ENCODE data around the gene STAMBPL1.
"Not testable (repeated sequence)": the region's sequence is repeated elsewhere in the genome, so short reads cannot be mapped to it uniquely, and the experiment has no call there.

STAMBPL1 gene

DNA sequence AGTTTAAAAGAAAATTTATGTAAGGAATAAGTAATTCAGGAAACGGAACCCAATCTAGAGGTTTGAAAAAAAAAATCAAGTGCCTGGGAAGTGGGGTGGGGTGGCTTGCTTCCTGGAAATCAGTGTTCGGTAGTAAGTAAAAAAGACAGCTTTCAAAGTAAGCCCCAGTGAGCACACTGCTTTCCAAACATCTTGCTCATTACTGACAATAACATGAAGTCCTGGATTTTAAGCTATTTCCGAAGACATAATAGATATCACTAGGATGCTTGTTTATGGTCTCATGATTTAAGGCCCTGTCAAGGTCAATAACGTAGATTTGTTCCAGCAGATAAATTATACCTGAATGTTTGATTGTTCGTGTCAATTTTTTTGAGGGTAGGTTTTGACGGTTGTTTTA, 1.3 kb downstream of the STAMBPL1 start:
- H3K9me3 ChIP-seq (ENCODE audit: control insufficient read depth in 2 of 2, low read length in 2 of 2) = no peaks in the 10 kb centered on the region
- peak overlapping the region; percentile 61 for H3K27ac ChIP-seq (ENCODE audit: low read length)
- H3K4me3 ChIP-seq (ENCODE audit: low read length in 2 of 2) = peak overlapping the region; percentile 79 to 85
- H3K9ac ChIP-seq (ENCODE audit: low read length in 2 of 2) = peak overlapping the region; percentile 66 to 75
- no peaks in the 10 kb centered on the region for H3K36me3 ChIP-seq (ENCODE audit: control insufficient read depth in 2 of 2, insufficient read depth in 2 of 2, low read length in 2 of 2)
- H3K4me1 ChIP-seq (ENCODE audit: control insufficient read depth, insufficient read depth, low read length) = peaks cover 5% of the 10 kb centered on the region
- H3K27me3 ChIP-seq (ENCODE audit: control insufficient read depth in 1 of 2, insufficient read depth in 2 of 2, low read length in 2 of 2) = no peaks in the 10 kb centered on the region

DNA sequence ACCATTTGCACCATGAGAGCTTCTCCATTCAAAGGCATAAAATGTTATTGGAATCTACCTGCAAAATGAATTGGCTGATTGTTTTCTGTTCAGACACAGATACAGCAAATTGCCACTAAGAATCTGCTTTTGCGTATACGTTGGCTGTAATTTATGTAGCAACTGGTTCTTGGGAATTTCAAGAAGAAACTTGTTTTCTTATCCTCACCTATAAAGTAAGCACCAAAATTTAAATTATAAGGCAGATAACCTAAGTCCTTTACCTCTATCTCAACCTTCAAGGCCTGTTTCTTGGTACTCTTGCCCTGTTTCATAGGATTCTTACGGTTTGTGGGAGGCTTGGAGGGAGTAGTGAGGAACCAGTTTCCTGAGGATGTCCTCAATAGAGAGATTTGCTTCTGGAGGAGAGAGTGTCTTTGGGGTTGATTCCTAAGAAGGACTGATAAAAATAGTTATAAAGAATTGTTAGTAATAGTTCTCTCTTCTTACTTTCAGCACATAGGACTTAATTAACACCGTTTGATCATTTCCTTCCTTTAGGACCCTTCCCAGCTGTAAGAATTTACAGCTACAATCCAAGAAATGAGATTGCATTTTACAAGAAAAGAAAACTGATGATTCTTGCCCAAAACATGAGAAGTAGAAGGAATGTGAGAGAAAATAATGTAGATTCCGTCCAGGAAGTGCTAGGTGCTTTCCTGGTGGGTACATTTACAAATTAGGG, 2.0 kb downstream of the STAMBPL1 start:
- H3K36me3 ChIP-seq (ENCODE audit: control insufficient read depth in 2 of 2, insufficient read depth in 2 of 2, low read length in 2 of 2) = no peaks in the 10 kb centered on the region
- peaks cover 5% of the 10 kb centered on the region for H3K4me1 ChIP-seq (ENCODE audit: control insufficient read depth, insufficient read depth, low read length)
- H3K27ac ChIP-seq (ENCODE audit: low read length) = no peak overlapping the region
- H3K4me3 ChIP-seq (ENCODE audit: low read length in 2 of 2) = no peak overlapping the region
- no peaks in the 10 kb centered on the region for H3K9me3 ChIP-seq (ENCODE audit: control insufficient read depth in 2 of 2, low read length in 2 of 2)
- H3K9ac ChIP-seq (ENCODE audit: low read length in 2 of 2) = no peak overlapping the region
- no peaks in the 10 kb centered on the region for H3K27me3 ChIP-seq (ENCODE audit: control insufficient read depth in 1 of 2, insufficient read depth in 2 of 2, low read length in 2 of 2)

DNA sequence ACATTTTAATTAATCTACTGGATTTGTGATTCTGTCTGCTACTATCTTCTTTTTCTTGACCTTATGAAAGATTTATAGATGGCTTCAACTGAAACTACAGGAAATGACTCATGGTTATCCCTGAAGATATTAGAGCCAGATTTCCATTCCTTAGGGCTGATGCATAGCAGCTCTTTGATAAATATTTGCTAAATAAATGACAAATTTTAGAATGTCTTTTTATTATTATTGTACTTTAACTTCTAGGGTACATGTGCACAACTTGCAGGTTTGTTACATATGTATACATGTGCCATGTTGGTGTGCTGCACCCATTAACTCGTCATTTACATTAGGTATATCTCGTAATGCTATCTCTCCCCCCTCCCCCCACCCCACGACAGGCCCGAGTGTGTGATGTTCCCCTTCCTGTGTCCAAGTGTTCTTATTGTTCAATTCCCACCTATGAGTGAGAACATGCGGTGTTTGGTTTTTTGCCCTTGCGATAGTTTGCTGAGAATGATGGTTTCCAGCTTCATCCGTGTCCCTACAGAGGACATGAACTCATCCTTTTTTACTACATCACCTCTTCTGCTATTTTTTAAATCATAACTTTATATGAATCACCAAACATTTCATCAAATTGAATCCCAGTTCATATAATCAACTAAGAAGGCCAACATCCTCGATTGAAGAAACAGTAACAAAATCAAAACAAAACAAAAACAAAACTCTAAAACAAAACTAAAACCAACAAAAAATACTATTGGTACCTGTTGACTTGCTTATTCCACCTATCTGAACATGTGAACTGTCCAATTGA, 2.8 kb downstream of the STAMBPL1 start:
- not testable (repeated sequence) for H3K27me3 ChIP-seq (ENCODE audit: control insufficient read depth in 1 of 2, insufficient read depth in 2 of 2, low read length in 2 of 2); H3K36me3 ChIP-seq (ENCODE audit: control insufficient read depth in 2 of 2, insufficient read depth in 2 of 2, low read length in 2 of 2); H3K4me1 ChIP-seq (ENCODE audit: control insufficient read depth, insufficient read depth, low read length); H3K9me3 ChIP-seq (ENCODE audit: control insufficient read depth in 2 of 2, low read length in 2 of 2); H3K27ac ChIP-seq (ENCODE audit: low read length); H3K9ac ChIP-seq (ENCODE audit: low read length in 2 of 2); H3K4me3 ChIP-seq (ENCODE audit: low read length in 2 of 2)

DNA sequence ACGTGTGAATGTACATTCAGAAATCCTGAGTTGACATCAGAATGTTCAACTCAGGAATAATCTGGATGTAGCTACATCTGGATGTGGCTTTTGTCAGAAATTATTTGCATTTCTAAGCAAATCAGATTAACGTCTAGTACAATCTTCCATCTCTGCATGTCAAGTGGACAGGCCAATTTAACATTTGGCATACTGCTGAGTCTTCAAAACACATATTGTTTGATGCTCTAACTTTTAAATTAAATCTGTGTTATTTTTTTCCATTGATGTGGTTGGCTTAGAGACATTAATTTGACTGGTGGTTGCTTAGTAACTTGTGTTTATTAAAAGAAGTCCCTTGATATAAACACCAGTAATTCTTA, 3.4 kb downstream of the STAMBPL1 start:
- H3K4me3 ChIP-seq (ENCODE audit: low read length in 2 of 2) = no peak overlapping the region
- H3K9ac ChIP-seq (ENCODE audit: low read length in 2 of 2) = no peak overlapping the region
- no peaks in the 10 kb centered on the region for H3K9me3 ChIP-seq (ENCODE audit: control insufficient read depth in 2 of 2, low read length in 2 of 2)
- H3K36me3 ChIP-seq (ENCODE audit: control insufficient read depth in 2 of 2, insufficient read depth in 2 of 2, low read length in 2 of 2) = no peaks in the 10 kb centered on the region
- no peak overlapping the region for H3K27ac ChIP-seq (ENCODE audit: low read length)
- H3K4me1 ChIP-seq (ENCODE audit: control insufficient read depth, insufficient read depth, low read length) = peaks cover 5% of the 10 kb centered on the region
- no peaks in the 10 kb centered on the region for H3K27me3 ChIP-seq (ENCODE audit: control insufficient read depth in 1 of 2, insufficient read depth in 2 of 2, low read length in 2 of 2)

DNA sequence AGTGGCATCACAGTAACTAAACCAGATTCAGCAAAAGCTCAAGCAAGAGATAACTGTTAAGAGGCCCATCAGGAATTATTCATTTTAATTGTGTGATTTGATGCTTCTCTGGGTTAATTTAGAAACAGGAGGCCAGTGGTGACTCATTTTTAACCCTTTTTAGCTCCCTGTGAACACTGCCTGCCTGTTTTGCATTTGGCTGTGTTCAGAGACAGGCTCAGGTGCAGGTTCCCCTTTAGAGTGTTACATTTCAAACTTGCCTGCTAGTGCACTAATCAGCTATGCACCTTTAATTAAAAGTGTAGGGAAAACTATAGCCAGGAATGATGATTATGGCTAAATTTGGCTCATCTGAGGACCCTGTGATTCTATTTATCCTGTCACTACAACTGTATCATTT, 6.5 kb downstream of the STAMBPL1 start:
- Histone ChIP-seq H3K4me1 (ENCODE audit: control insufficient read depth, insufficient read depth, low read length) (no peaks in the 10 kb centered on the region), H3K4me3 (ENCODE audit: low read length in 2 of 2) (no peak overlapping the region), H3K36me3 (ENCODE audit: control insufficient read depth in 2 of 2, insufficient read depth in 2 of 2, low read length in 2 of 2) (no peaks in the 10 kb centered on the region), H3K27ac (ENCODE audit: low read length) (no peak overlapping the region), H3K9me3 (ENCODE audit: control insufficient read depth in 2 of 2, low read length in 2 of 2) (no peaks in the 10 kb centered on the region), H3K9ac (ENCODE audit: low read length in 2 of 2) (no peak overlapping the region), H3K27me3 (ENCODE audit: control insufficient read depth in 1 of 2, insufficient read depth in 2 of 2, low read length in 2 of 2) (no peaks in the 10 kb centered on the region)

DNA sequence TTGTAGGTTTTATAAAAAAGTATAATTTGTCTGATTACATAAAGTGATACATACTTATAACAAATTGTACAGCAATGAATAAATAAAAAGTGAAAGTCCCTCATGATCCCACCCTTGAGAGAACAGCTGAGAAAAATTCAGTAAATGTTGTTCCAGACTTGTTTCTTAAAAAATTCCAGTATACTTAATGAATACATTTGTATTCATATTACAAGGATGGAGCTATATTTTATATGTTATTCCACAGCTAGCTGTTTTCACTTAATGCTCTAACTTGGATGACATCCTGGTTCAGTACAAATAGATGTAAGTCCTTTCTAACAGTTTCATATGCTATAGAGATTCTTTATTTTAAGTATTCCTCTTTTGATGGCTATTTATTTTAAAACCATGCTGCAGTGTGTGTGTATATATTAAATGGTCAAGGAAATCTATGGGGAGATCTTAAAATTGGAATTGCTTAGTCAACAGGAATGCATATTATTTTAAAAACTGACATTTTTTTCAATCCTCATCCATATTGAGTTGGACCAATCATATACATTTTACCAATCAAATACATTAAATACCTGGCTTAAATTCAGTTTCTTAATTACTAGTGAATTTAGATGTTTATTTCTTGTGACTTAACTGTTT, 8.9 kb downstream of the STAMBPL1 start:
- Histone ChIP-seq H3K27me3 (ENCODE audit: control insufficient read depth in 1 of 2, insufficient read depth in 2 of 2, low read length in 2 of 2) (no peaks in the 10 kb centered on the region), H3K27ac (ENCODE audit: low read length) (no peak overlapping the region), H3K9ac (ENCODE audit: low read length in 2 of 2) (no peak overlapping the region), H3K4me3 (ENCODE audit: low read length in 2 of 2) (no peak overlapping the region), H3K4me1 (ENCODE audit: control insufficient read depth, insufficient read depth, low read length) (no peaks in the 10 kb centered on the region), H3K9me3 (ENCODE audit: control insufficient read depth in 2 of 2, low read length in 2 of 2) (no peaks in the 10 kb centered on the region), H3K36me3 (ENCODE audit: control insufficient read depth in 2 of 2, insufficient read depth in 2 of 2, low read length in 2 of 2) (no peaks in the 10 kb centered on the region)

DNA sequence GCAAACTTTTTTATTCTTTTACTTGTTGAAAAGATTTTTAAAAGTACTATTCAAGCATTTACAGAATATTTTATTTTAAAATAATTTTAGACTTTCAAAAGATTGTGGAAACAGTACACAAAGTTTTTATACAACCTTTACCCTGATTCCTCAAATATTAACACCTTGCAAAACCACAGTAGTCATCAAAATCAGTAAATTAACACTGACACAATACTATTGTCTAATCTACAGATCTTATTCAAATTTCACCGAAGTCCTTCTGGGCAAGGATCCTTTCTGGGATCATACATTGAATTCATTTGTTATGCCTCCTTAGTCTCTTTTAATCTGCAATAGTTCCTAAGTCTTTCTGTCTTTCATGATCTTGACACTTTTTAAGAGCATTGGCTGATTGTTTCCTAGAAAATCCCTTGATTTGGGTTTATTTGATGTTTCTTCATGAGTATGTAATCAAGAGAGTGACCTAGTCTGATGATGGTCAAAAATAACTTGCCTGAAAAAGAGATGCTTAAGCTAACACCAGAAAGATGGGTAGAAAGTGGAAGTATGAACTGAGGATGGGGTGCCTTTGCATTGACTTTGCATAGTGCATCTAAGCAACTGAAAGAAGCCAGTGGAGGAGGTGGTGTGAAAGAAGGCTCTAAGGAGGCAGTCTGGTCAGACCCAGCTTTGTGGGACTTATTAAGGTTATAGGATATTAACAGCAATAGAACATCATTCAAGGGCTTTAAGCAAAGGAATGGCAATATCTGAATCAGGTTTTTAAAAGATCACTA, 9.7 kb downstream of the STAMBPL1 start:
- Histone ChIP-seq H3K36me3 (ENCODE audit: control insufficient read depth in 2 of 2, insufficient read depth in 2 of 2, low read length in 2 of 2) (no peaks in the 10 kb centered on the region), H3K27ac (ENCODE audit: low read length) (no peak overlapping the region)

DNA sequence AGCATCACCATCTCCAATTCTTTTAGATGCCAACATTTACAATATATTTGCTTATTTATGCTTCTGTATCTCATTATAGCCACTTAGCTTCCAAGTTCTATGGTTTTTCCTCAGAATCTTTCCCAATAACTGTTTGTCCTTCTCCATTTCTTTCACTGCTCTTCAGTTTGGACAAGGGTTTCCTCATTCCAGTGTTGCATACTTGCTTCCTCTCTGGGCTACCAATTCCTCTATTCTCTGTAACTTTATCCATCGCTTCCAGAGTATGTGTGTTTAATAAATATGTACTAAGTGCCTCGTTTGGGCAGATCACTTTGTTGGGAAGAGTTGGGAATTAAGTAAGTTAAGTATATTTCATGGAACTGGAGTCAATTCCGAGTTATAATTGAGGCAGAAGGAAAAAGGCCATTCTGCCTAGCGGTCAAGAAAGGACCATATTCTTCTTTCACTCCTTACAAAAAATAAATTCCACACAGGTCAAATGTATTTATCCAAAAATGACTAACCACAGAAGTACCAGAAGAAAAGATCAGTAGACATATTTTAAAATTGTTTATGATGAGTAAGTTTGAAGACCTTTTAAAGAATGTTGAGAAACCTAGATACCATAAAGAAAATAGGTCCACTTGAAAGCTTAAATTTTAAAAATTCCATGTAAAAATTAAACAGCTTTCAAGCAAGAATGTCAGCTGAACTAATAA, 10.8 kb downstream of the STAMBPL1 start:
- Histone ChIP-seq H3K27ac (ENCODE audit: low read length) (no peak overlapping the region), H3K4me1 (ENCODE audit: control insufficient read depth, insufficient read depth, low read length) (no peaks in the 10 kb centered on the region)

More for the DNA sequence above, 9.7 kb downstream of the STAMBPL1 start:
- Histone ChIP-seq H3K4me1 (ENCODE audit: control insufficient read depth, insufficient read depth, low read length) (no peaks in the 10 kb centered on the region), H3K27me3 (ENCODE audit: control insufficient read depth in 1 of 2, insufficient read depth in 2 of 2, low read length in 2 of 2) (no peaks in the 10 kb centered on the region), H3K4me3 (ENCODE audit: low read length in 2 of 2) (no peak overlapping the region), H3K9ac (ENCODE audit: low read length in 2 of 2) (no peak overlapping the region), H3K9me3 (ENCODE audit: control insufficient read depth in 2 of 2, low read length in 2 of 2) (no peaks in the 10 kb centered on the region)

DNA sequence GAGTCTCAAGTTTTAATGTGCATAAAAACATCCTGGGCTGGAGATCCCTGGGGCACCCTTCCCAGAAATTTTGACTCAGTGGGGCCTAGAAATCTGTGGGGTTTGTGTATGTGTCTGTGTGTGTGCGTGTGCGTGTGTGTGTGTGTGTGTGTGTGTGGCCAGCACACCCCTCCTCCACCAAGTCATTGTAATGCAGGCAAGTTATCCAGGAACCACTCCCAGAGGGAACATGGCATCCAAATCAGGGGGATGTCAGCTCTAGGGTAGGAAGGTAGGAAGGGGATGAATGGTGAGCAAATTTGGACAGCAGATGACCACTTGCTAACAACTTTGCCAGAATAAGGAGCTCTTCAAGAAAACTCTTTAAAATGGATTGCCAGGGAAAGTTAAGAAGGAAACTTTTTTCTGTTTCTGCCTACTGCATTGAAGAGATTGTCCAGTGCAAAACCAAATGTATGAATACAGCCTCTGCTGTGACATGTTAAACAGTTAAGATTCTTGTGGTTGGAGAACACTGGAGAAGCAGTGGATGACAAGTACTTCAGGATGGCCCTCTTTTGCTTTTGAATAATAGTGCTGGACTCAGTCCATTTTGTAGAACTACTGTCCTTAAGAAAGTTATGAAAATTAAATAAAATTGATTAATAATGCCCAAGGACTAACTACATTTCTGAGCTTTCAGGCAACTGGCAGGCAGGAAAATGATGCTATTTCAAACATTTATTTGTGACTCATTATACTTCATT, 12.3 kb downstream of the STAMBPL1 start:
- no peak overlapping the region for H3K4me3 ChIP-seq (ENCODE audit: low read length in 2 of 2)
- H3K27me3 ChIP-seq (ENCODE audit: control insufficient read depth in 1 of 2, insufficient read depth in 2 of 2, low read length in 2 of 2) = no peaks in the 10 kb centered on the region
- no peaks in the 10 kb centered on the region for H3K36me3 ChIP-seq (ENCODE audit: control insufficient read depth in 2 of 2, insufficient read depth in 2 of 2, low read length in 2 of 2)
- H3K9me3 ChIP-seq (ENCODE audit: control insufficient read depth in 2 of 2, low read length in 2 of 2) = no peaks in the 10 kb centered on the region
- H3K9ac ChIP-seq (ENCODE audit: low read length in 2 of 2) = no peak overlapping the region
- H3K4me1 ChIP-seq (ENCODE audit: control insufficient read depth, insufficient read depth, low read length) = peaks cover 5% of the 10 kb centered on the region
- H3K27ac ChIP-seq (ENCODE audit: low read length) = no peak overlapping the region

More for the DNA sequence above, 10.8 kb downstream of the STAMBPL1 start:
- H3K36me3 ChIP-seq (ENCODE audit: control insufficient read depth in 2 of 2, insufficient read depth in 2 of 2, low read length in 2 of 2) = no peaks in the 10 kb centered on the region
- H3K4me3 ChIP-seq (ENCODE audit: low read length in 2 of 2) = no peak overlapping the region
- H3K9me3 ChIP-seq (ENCODE audit: control insufficient read depth in 2 of 2, low read length in 2 of 2) = no peaks in the 10 kb centered on the region
- no peaks in the 10 kb centered on the region for H3K27me3 ChIP-seq (ENCODE audit: control insufficient read depth in 1 of 2, insufficient read depth in 2 of 2, low read length in 2 of 2)
- no peak overlapping the region for H3K9ac ChIP-seq (ENCODE audit: low read length in 2 of 2)
